GM19239 (cell line): Measurements from ENCODE around the gene IQCE.
"Not testable (repeated sequence)": the region's sequence is repeated elsewhere in the genome, so short reads cannot be mapped to it uniquely, and the experiment has no call there.

Experiments
- DNase-seq: peaks from one replicate; pipeline ENCODE4 v3.0.0; 2011; ENCODE audit warnings: low spot score; ENCODE audit not compliant: insufficient read length
- FAIRE-seq: peaks from 2 replicates; lab custom pipeline; 2011; peaks lifted over from hg19 to GRCh38; lab: Jason Lieb, UNC

IQCE gene

GRCh38 chr7:2545746-2546425 is 12.9 kb upstream of the IQCE start:
- FAIRE-seq (no peak), DNase-seq (no peak)

GRCh38 chr7:2546776-2547586 is 11.8 kb upstream of the IQCE start:
- no peak for FAIRE-seq

GRCh38 chr7:2551418-2551817 is 7.4 kb upstream of the IQCE start:
- no peak for FAIRE-seq
- no peak for DNase-seq

More at GRCh38 chr7:2546776-2547586, 11.8 kb upstream of the IQCE start:
- no peak for DNase-seq

- FAIRE-seq (no peak), DNase-seq (no peak)
Observed at GRCh38 chr7:2553108-2553507, 5.7 kb upstream of the IQCE start.

GRCh38 chr7:2553831-2554581 is 4.8 kb upstream of the IQCE start:
- no peak for DNase-seq
- FAIRE-seq = no peak

GRCh38 chr7:2554661-2555111 is 4.1 kb upstream of the IQCE start:
- DNase-seq = no peak
- no peak for FAIRE-seq

- DNase-seq (peak; percentile 91), FAIRE-seq (peak; percentile 78)
Observed at GRCh38 chr7:2555121-2556052, 3.4 kb upstream of the IQCE start, which contains the start of gene BRAT1. BRAT1 (minus strand) TSS chr7:2555524; CDS start chr7:2554431, 1,093 bp downstream.

- FAIRE-seq = no peak
- no peak for DNase-seq
Observed at GRCh38 chr7:2559283-2559950, 638 bp downstream of the IQCE start.

GRCh38 chr7:2563955-2564354 is 5.2 kb downstream of the IQCE start:
- not testable (repeated sequence) for FAIRE-seq, DNase-seq

GRCh38 chr7:2564970-2565540 is 6.3 kb downstream of the IQCE start:
- DNase-seq = no peak
- FAIRE-seq = no peak

GRCh38 chr7:2566348-2566889 is 7.6 kb downstream of the IQCE start:
- no peak for DNase-seq
- no peak for FAIRE-seq

- DNase-seq = no peak
- FAIRE-seq = no peak
Observed at GRCh38 chr7:2566890-2567678, 8.3 kb downstream of the IQCE start.

GRCh38 chr7:2567679-2568278 is 9.0 kb downstream of the IQCE start:
- DNase-seq (no peak), FAIRE-seq (no peak)

- no peak for FAIRE-seq
- DNase-seq = no peak
Observed at GRCh38 chr7:2568521-2569223, 9.9 kb downstream of the IQCE start.

GRCh38 chr7:2569421-2569820 is 10.6 kb downstream of the IQCE start:
- DNase-seq (no peak), FAIRE-seq (no peak)

- DNase-seq = no peak
- FAIRE-seq = no peak
Observed at GRCh38 chr7:2570021-2570420, 11.2 kb downstream of the IQCE start.

GRCh38 chr7:2571409-2571808 is 12.6 kb downstream of the IQCE start:
- DNase-seq = no peak
- FAIRE-seq = no peak
